Gastrocnemius medialis (tissue), 4 donors: ENCODE results near the gene USP21.

ENCODE experiments used
- CTCF ChIP-seq, 5 experiments: fragments of 450-650 bp in 3 of 5; fragments of 200-600 bp in 2 of 5; sonication (generic) in 2 of 5; IDR thresholded peaks in 4 of 5; conservative IDR thresholded peaks in 1 of 5; 1 replicate in 4 of 5; 2 replicates in 1 of 5; pipeline ENCODE4 v1.5.1; 2016 to 2019; ENCODE audit warnings: antibody characterized with exemption in 5 of 5, mild to moderate bottlenecking in 3 of 5, moderate library complexity in 3 of 5
- POLR2A ChIP-seq, 2 donors: fragments of 450-650 bp; IDR thresholded peaks; one replicate each; pipeline ENCODE4 v1.6.1; 2017; ENCODE audit warnings: antibody characterized with exemption in 2 of 2, mild to moderate bottlenecking in 2 of 2, moderate library complexity in 2 of 2

- no peak for TF ChIP-seq POLR2A (IDR thresholded peaks at IDR 0.05)
- no peak for TF ChIP-seq CTCF (IDR thresholded peaks at IDR 0.05 in 4 of 5, conservative IDR thresholded peaks at IDR 0.05 in 1 of 5)
These were observed 45.4 kb upstream of the USP21 start for GRCh38 chr1:161113915-161114314.
